SK-N-MC (cell line): Measurements from ENCODE around the gene VEZF1.

Experiments
- DNase-seq: peaks from one replicate; pipeline ENCODE4 v3.0.0-alpha.2; 2011; ENCODE audit warnings: low read depth, low spot score
- H3K27ac ChIP-seq: fragments of 200-600 bp; sonication (generic); 2 replicates; pipeline ENCODE4 v1.5.1; 2016; ENCODE audit warnings: mixed run types
- H3K36me3 ChIP-seq: fragments of 200-600 bp; sonication (generic); 2 replicates; pipeline ENCODE4 v1.6.1; 2017; ENCODE audit warnings: antibody characterized with exemption, low read length, mixed read lengths; ENCODE audit not compliant: insufficient read depth
- H3K4me3 ChIP-seq: fragments of 200-600 bp; sonication (generic); 2 replicates; pipeline ENCODE4 v1.5.1; 2016
- H3K9ac ChIP-seq: fragments of 200-600 bp; sonication (generic); 2 replicates; pipeline ENCODE4 v1.8.0; 2017; ENCODE audit warnings: mixed run types, mixed read lengths; ENCODE audit not compliant: insufficient read length
- H3K9me3 ChIP-seq: fragments of 200-600 bp; sonication (generic); 2 replicates; pipeline ENCODE4 v1.6.1; 2017; ENCODE audit warnings: low read depth, mild to moderate bottlenecking, antibody characterized with exemption, low read length, moderate library complexity, mixed read lengths
- EZH2 ChIP-seq: fragments of 200-600 bp; sonication (generic); IDR thresholded peaks from one replicate; pipeline ENCODE4 v1.6.1; 2017; ENCODE audit warnings: antibody characterized with exemption
- FOXP2 ChIP-seq: optimal IDR thresholded peaks from 2 replicates; pipeline ENCODE3; 2011; ENCODE audit warnings: mild to moderate bottlenecking, moderate library complexity; ENCODE audit not compliant: insufficient read depth; ENCODE audit errors: extremely low read length, control extremely low read depth
- POLR2AphosphoS5 ChIP-seq: IDR thresholded peaks from 2 replicates; pipeline ENCODE4 v1.6.1; 2012; ENCODE audit warnings: mild to moderate bottlenecking, low read depth, low read length, borderline replicate concordance

VEZF1 gene

DNA sequence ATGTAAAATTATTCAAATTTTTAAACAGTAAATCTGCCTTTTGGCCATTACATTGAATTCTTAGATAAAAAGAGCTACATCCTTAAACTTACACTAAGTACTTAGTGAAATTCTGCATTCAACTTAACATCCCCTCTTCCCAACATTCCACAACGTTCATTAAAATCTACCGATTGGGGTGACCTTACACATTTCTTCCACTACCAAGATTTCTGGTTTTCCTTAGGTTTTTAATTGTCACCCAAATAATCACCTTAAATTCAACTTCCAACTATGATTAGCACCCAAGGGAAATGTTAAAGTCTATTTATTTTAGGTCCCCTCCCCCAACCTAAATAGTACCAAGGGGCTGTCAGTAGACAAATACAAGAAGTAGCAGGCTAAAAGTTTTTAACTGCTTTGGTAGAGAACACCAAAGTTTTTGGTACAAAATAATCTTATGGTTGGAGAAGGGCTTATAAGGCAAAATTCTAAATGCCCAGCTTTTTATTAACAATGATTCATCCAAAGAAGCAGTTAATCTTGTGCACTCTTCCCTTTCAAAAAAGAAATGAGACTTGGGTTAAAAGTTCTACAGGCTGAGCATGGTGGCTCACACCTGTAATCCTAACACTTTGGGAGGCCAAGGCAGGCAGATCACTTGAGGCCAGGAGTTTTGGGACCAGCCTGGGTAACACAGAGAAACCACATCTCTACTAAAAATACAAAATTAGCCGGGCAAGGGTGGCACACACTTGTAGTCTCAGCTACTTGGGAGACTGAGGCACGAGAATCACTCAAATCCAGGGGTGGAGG, 14.3 kb upstream of the VEZF1 start:
- TF ChIP-seq EZH2: no peak
- no peak for TF ChIP-seq POLR2AphosphoS5
- no peak for TF ChIP-seq FOXP2
- peaks cover 95% of the 10 kb centered on the region for H3K36me3 ChIP-seq
- H3K4me3 ChIP-seq: peak overlapping the region; percentile 100; the same call in 1 of the 2 replicates
- no peak for DNase-seq
- H3K27ac ChIP-seq: peak overlapping the region; percentile 61
- H3K9me3 ChIP-seq: no peaks in the 10 kb centered on the region
- H3K9ac ChIP-seq: peak overlapping the region; percentile 38

DNA sequence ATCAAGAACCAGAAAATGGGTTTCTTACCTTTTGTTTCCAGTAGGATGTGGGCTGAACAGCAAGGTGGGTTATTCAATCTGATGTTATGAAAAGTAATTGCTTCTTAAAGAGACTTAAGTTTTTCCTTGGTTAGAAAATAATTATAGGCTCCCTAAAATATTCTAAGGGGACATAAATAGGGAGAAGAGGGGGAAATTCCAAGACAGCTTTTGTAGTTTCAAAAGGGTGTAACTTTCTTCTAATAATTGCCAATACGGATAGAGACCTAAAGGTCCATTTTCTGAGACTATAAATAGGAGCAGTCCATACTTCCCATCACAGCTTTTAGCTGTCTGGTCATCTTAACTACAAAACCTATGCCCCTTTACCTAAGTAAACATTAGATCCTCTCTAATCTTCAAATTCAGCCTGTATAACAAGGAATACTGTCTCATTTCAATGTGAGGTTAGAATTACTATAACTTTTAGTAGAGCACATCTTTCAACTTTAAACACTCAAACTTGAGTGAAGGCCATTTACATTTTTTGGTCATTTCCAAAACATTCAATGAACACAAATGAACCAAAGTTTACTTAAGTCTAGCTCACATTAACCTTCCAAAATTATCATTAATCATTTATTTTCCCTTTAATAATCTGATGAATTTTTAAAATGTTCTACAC, 13.5 kb upstream of the VEZF1 start:
- DNase-seq: no peak
- no peak overlapping the region for H3K4me3 ChIP-seq
- H3K27ac ChIP-seq: peak overlapping the region; percentile 61
- TF ChIP-seq EZH2: no peak
- no peak for TF ChIP-seq FOXP2
- TF ChIP-seq POLR2AphosphoS5: no peak
- peaks cover 100% of the 10 kb centered on the region for H3K36me3 ChIP-seq
- H3K9me3 ChIP-seq: no peaks in the 10 kb centered on the region
- H3K9ac ChIP-seq: no peak overlapping the region

DNA sequence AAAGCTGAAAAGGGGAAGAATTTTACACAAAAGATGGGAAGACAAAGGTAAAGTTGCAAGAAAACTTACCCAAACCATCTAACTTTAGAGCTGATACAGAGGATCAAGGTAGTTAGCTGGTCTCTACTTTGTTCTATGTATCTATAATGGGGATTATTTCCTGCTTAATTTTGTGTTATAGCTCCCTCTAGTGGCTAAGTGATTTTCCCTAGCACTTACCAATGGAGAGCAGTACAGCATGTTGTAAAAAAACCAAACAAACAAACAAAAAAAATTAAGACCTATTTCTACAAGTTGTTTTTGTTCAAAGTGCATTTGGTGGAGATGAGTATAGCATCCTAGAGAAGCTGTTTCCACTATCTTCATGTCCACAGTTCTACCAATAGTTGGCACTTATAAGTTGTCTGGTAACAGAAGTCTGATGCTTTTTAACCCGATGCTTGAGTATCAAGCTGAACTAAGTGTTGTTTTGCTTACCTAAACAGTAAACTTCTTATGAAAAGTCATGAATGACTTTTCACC, 11.5 kb upstream of the VEZF1 start:
- Histone ChIP-seq H3K9me3 (no peaks in the 10 kb centered on the region), H3K27ac (peak overlapping the region; percentile 61), H3K4me3 (no peak overlapping the region), H3K36me3 (peaks cover 82% of the 10 kb centered on the region), H3K9ac (no peak overlapping the region)
- peak; percentile 81 for DNase-seq
- TF ChIP-seq EZH2 (no peak), POLR2AphosphoS5 (no peak; the same call in none of the 2 replicates), FOXP2 (no peak)

DNA sequence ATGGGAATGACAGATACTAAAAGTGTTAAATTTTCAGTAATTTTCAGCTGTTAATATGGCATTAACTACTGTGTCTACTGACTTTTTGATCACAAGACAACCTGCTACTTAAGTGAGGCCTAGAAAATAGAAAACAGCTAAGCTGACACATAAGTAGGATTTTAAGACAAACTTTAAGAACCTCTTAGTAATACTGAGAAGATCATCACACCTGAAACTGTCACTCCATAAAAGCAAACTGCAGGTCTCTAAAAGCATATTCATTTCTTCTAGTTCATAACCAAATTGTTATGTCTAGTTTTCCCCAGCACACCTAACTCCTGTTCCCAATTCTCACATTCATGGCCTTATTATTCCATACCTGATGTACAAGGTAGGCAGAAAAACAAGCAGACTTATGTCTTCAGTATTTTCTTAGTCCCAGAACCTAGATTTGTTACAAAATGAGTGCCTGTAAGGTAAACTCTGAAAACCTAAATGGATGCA, 11.0 kb upstream of the VEZF1 start:
- DNase-seq: no peak
- no peaks in the 10 kb centered on the region for H3K9me3 ChIP-seq
- TF ChIP-seq FOXP2 (no peak), EZH2 (no peak), POLR2AphosphoS5 (no peak; the same call in 1 of the 2 replicates)
- H3K9ac ChIP-seq: no peak overlapping the region
- H3K36me3 ChIP-seq: peaks cover 77% of the 10 kb centered on the region
- no peak overlapping the region for H3K27ac ChIP-seq
- H3K4me3 ChIP-seq: no peak overlapping the region

DNA sequence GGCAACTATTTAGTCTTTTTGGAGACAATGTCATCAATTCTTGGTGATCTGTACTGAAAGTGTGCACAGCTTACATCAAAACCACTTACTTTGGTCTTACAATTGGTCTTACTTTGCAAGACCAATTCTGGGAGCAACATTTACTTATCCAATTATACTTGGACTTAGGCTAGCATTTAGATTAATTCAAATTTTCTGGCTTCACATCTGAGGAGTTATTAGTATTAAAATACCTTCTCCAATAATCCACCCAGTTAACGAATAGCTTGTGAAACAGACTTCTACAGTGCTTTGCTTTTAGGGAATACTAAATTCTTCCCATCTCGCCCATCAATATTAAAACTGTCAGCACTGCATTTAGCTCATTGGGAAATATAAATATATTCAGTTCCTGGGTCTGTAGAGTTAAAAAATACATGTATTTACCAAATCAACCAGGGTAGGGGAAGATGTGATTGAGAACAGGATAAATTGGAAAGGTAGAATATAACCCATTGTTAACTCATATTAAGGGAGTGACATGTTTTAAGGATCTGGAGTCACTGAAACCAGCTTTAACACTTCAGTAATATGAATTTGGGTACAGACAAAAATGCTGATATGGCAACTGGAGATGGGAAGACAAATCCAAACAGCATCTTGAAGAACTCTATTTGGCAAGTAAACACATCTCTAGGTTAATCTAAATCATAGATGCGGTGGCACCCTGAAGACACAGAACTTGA, 9.2 kb upstream of the VEZF1 start:
- peaks cover 59% of the 10 kb centered on the region for H3K36me3 ChIP-seq
- no peak for TF ChIP-seq FOXP2
- no peaks in the 10 kb centered on the region for H3K9me3 ChIP-seq
- no peak overlapping the region for H3K9ac ChIP-seq
- DNase-seq: no peak
- H3K27ac ChIP-seq: peak overlapping the region; percentile 45
- no peak overlapping the region for H3K4me3 ChIP-seq

DNA sequence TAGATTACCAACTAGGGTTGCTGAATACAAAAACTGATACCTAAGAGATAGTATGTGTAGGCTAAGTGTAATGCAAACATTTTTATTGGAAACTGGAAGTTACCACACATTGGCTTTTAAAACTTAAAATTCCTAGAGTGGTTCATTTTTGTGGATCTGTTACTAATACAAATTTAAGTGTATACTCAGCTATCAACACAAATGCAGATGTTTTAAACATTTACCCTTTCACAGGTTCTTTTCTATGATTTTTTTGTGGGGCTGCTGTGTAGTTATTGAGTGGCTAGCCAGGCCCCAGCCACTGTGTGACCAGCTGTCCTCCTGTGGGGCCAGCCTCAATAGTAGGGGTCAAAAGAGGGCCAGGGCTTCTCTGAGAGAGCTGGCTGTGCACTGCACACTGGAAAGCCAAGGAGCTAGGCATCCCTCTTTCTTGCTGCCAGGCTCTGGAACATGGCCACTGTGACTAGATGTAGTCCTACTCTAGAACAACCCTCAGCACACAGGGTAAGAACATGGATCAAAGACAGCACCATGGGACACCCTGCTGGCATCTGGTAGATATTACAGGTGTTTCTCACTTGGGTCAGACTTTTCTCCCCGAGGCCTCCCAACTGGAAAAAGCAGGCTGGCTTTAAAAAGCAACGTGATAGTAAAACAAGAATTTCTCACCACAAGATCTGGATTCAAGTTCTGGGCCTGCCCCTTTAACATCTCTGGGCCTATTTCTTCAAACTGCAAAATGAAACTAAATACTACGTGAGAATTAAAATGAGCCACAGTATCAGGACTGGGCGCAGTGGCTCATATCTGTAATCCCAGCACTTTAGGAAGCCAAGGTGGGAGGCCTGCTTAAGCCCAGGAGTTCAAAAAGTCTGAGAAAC, 7.3 kb upstream of the VEZF1 start:
- no peak for DNase-seq
- H3K27ac ChIP-seq: peak overlapping the region; percentile 67

DNA sequence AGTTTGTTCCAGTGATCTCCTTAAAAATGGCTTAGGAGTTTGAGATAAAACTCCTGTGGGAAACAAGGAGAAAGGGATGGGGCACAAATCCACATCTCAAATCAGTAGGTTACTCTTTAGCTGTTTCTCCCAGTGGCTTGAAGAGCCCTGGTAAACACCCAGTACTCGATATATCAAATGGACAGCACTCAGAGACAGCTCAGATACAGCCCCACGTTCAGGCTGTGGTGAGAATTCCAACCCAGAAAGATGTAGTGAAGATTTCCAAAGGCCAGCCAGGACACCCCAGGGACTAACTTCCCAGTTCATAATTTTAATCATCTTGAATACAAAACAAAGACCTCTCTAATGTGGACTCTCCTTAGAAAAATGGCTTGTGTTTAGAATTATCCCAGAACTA, 6.4 kb upstream of the VEZF1 start:
- no peaks in the 10 kb centered on the region for H3K9me3 ChIP-seq
- H3K36me3 ChIP-seq: peaks cover 31% of the 10 kb centered on the region
- H3K27ac ChIP-seq: peak overlapping the region; percentile 67
- no peak overlapping the region for H3K4me3 ChIP-seq
- DNase-seq: no peak
- no peak for TF ChIP-seq EZH2
- no peak for TF ChIP-seq POLR2AphosphoS5
- no peak for TF ChIP-seq FOXP2
- no peak overlapping the region for H3K9ac ChIP-seq

More for the DNA sequence above, 7.3 kb upstream of the VEZF1 start:
- Histone ChIP-seq H3K36me3 (peaks cover 40% of the 10 kb centered on the region), H3K9ac (no peak overlapping the region), H3K4me3 (no peak overlapping the region), H3K9me3 (no peaks in the 10 kb centered on the region)
- TF ChIP-seq FOXP2 (no peak), POLR2AphosphoS5 (peak; percentile 50), EZH2 (no peak)
